GM12864 (cell line): ENCODE data around the gene PRXL2A.

Source experiments
- DNase-seq: peaks from one replicate; pipeline ENCODE4 v3.0.0-alpha.2; 2011; ENCODE audit warnings: low read depth
- H3K4me3 ChIP-seq: 2 replicates; pipeline ENCODE4 v1.5.1; 2011; ENCODE audit warnings: mild to moderate bottlenecking, low read depth, low read length, control low read depth
- CTCF ChIP-seq: IDR thresholded peaks from 2 replicates; pipeline ENCODE4 v1.5.1; 2011; ENCODE audit warnings: low read depth, mild to moderate bottlenecking, moderate library complexity, low read length, control low read depth, inconsistent platforms; ENCODE audit errors: missing control alignments

The PRXL2A gene

GRCh38 chr10:80457554-80458262 is 49.4 kb downstream of the PRXL2A start:
- peak; percentile 26 for TF ChIP-seq CTCF
- no peak overlapping the region for H3K4me3 ChIP-seq
- no peak for DNase-seq

- no peak overlapping the region for H3K4me3 ChIP-seq
- TF ChIP-seq CTCF, result no peak
These were observed 49.9 kb downstream of the PRXL2A start for GRCh38 chr10:80458263-80458625.

GRCh38 chr10:80458638-80459037 is 50.3 kb downstream of the PRXL2A start:
- TF ChIP-seq CTCF, result no peak
- no peak for DNase-seq

More at GRCh38 chr10:80458263-80458625, 49.9 kb downstream of the PRXL2A start:
- no peak for DNase-seq

DNA sequence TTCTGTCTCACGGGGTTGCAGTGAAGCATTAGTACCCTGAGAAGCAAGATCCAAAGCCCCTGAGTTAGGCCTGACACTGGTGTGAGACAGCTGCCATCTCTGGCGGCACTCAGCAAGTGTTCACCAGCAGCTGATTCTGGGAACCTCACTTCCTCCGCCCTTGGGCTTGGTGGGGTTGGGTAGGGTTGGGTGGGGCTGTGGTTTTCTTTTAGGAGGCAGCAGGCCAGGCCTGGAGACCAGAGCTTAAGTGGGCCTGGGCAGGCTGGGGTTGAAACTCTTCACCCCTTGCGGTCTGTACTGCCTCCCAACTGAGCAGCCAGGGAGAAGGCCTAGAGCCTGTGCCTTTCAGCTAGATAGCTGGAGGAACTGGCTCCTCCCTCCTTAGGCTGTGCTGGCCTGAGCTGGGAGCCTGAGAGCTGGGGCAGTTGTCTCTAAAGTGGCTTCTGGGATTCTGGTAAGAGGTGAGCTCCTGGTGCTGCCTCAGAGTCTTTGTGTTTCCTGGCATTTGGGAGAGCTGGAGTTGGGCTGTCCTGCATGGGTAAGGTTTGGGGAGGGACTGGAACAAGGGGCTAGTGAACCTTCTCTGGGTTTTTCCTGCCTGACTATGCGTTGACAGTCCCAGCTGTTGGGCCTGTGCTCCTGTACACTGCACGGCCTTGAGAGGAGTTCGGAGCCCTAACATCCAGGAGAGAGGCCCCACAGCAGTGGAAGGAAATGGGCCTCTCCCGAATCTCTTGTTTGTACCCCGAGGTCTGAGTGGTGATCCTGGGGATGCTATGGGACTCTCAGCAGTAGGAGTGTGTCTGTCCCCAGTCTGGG is 50.9 kb downstream of the PRXL2A start:
- H3K4me3 ChIP-seq, result no peak overlapping the region
- peak; percentile 7 for TF ChIP-seq CTCF
- peak; percentile 63 for DNase-seq

More at GRCh38 chr10:80458638-80459037, 50.3 kb downstream of the PRXL2A start:
- no peak overlapping the region for H3K4me3 ChIP-seq

GRCh38 chr10:80460399-80461207 is 52.3 kb downstream of the PRXL2A start:
- no peak for TF ChIP-seq CTCF
- H3K4me3 ChIP-seq, result no peak overlapping the region
- no peak for DNase-seq

- no peak for DNase-seq
These were observed 53.1 kb downstream of the PRXL2A start for GRCh38 chr10:80461208-80462183.

More at GRCh38 chr10:80461208-80462183, 53.1 kb downstream of the PRXL2A start:
- TF ChIP-seq CTCF, result no peak
- no peak overlapping the region for H3K4me3 ChIP-seq
